PC-9 (cell line): Measurements from ENCODE around the gene PPP1R9B. TPM values are rescaled to one million over a fixed set of nuclear protein-coding genes. Genes with fewer than 3 reads are reported as not detected.

Experiments used
- BruUV-seq: library from RNA; stranded (reverse); fragments of 400-500 nt; replicated peaks from 2 replicates; lab custom pipeline; 2021; lab: Mats Ljungman, UMichigan
- CTCF ChIA-PET: fragments of 300-600 bp; sonication (Branson Sonifier 250); formaldehyde crosslinking; loops from one replicate; lab custom pipeline; 2022; ENCODE audit warnings: antibody characterized with exemption; lab: Charles Lee
- POLR2A ChIA-PET: fragments of 300-600 bp; sonication (Branson Sonifier 250); formaldehyde crosslinking; loops from one replicate; lab custom pipeline; 2022; ENCODE audit warnings: antibody characterized with exemption; ENCODE audit not compliant: unreplicated experiment; lab: Charles Lee
- DNase-seq, 2 experiments: peaks; one replicate each; pipeline versions ENCODE4 v3.0.0 to v3.0.0-alpha.2; 2015 to 2022; ENCODE audit warnings: mixed read lengths in 1 of 2
- H2AFZ ChIP-seq: fragments of 200-600 bp; sonication (generic); 2 replicates; pipeline ENCODE4 v1.8.1; 2017; ENCODE audit warnings: antibody characterized with exemption
- H3F3A ChIP-seq: fragments of 200-600 bp; sonication (generic); 2 replicates; pipeline ENCODE4 v1.8.1; 2017; ENCODE audit warnings: antibody characterized with exemption, mild to moderate bottlenecking, low read depth; ENCODE audit not compliant: insufficient read depth
- H3K27ac ChIP-seq: fragments of 200-600 bp; sonication (generic); 2 replicates; pipeline ENCODE4 v1.6.1; 2016; ENCODE audit warnings: mixed run types
- H3K27me3 ChIP-seq: fragments of 200-600 bp; sonication (generic); 2 replicates; pipeline ENCODE4 v1.6.1; 2016; ENCODE audit warnings: low read depth, mixed run types; ENCODE audit not compliant: insufficient read depth
- H3K36me3 ChIP-seq: fragments of 200-600 bp; sonication (generic); 2 replicates; pipeline ENCODE4 v1.6.1; 2016; ENCODE audit warnings: low read depth, mixed run types
- H3K4me1 ChIP-seq: fragments of 200-600 bp; sonication (generic); replicated peaks from 2 replicates; pipeline ENCODE4 v1.6.1; 2016; ENCODE audit warnings: mixed run types; ENCODE audit not compliant: insufficient read depth
- H3K4me2 ChIP-seq: fragments of 200-600 bp; sonication (generic); 2 replicates; pipeline ENCODE4 v1.6.1; 2017; ENCODE audit warnings: mixed run types
- H3K4me3 ChIP-seq: fragments of 200-600 bp; sonication (generic); 2 replicates; pipeline ENCODE4 v1.6.1; 2016; ENCODE audit warnings: mixed run types
- H3K79me2 ChIP-seq: fragments of 200-600 bp; sonication (generic); 2 replicates; pipeline ENCODE4 v1.6.1; 2017; ENCODE audit warnings: low read depth, mixed run types
- H3K9me2 ChIP-seq: fragments of 200-600 bp; sonication (generic); 2 replicates; pipeline ENCODE4 v1.8.1; 2017; ENCODE audit warnings: mild to moderate bottlenecking; ENCODE audit not compliant: insufficient read depth
- H3K9me3 ChIP-seq: fragments of 200-600 bp; sonication (generic); 2 replicates; pipeline ENCODE4 v1.8.1; 2016; ENCODE audit warnings: low read depth; ENCODE audit not compliant: insufficient read depth
- H4K20me1 ChIP-seq: fragments of 200-600 bp; sonication (generic); 2 replicates; pipeline ENCODE4 v1.8.1; 2017; ENCODE audit not compliant: insufficient read depth
- EZH2 ChIP-seq: fragments of 200-600 bp; sonication (generic); IDR thresholded peaks from 2 replicates; pipeline ENCODE4 v1.8.0; 2017; ENCODE audit warnings: antibody characterized with exemption, low read depth
- intact Hi-C: fragments of 100-400 bp; cut with micrococcal nuclease; formaldehyde crosslinking; loops from one replicate; pipeline ENCODE4 v1.10.0; 2022; ENCODE audit not compliant: unreplicated experiment
- total RNA-seq: library from RNA; stranded (reverse); gene quantifications from 2 replicates; pipeline ENCODE4 v1.2.3, GENCODE V29; 2021
- TF ChIP-seq, protein P1 (sequence below): fragments of 200-600 bp; sonication (generic); conservative IDR thresholded peaks from 2 replicates; pipeline ENCODE4 v1.6.1; 2017; ENCODE audit warnings: mixed run types, antibody characterized with exemption, mild to moderate bottlenecking, moderate library complexity

Gene PPP1R9B
- total RNA-seq, 1 experiment from 2014 or later, result 35.8 TPM

DNA sequence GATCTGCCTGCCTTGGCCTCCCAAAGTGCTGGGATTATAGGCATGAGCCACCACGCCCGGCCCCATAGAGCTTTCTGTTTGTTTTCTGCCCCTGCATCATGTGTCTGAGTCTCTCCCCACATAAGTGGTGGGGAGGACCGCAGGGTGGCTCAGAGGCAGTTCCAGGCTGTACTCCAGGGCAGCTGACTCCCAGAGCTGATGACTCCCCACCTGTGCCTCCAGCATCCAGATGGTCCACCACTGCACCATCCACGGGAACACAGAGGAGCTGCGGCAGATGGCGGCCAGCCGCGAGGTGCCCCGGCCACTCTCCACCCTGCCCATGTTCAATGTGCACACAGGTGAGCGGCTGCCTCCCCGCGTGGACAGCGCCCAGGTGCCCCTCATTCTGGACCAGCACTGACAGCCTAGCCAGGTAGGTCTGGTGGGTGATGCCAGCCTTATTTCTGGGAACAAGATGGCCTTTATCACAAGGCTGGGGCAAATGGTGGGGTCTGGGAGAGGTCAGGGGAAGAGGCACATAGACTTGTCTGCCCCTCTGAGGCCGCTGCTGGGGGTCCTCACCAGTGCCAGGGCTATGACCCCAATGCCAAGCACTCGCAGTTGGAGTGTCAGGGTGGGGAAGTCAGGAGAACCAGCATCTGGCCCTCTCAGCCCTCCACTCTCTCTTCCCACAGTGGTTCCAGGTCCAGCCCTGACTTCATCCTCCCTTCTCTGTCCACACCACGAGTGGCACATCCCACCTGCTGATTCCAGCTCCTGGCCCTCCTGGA is 24.7 kb upstream of the PPP1R9B start:
- POLR2A ChIA-PET, result no interaction called here
- TF ChIP-seq, protein P1, sequence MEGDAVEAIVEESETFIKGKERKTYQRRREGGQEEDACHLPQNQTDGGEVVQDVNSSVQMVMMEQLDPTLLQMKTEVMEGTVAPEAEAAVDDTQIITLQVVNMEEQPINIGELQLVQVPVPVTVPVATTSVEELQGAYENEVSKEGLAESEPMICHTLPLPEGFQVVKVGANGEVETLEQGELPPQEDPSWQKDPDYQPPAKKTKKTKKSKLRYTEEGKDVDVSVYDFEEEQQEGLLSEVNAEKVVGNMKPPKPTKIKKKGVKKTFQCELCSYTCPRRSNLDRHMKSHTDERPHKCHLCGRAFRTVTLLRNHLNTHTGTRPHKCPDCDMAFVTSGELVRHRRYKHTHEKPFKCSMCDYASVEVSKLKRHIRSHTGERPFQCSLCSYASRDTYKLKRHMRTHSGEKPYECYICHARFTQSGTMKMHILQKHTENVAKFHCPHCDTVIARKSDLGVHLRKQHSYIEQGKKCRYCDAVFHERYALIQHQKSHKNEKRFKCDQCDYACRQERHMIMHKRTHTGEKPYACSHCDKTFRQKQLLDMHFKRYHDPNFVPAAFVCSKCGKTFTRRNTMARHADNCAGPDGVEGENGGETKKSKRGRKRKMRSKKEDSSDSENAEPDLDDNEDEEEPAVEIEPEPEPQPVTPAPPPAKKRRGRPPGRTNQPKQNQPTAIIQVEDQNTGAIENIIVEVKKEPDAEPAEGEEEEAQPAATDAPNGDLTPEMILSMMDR, result no peak
- TF ChIP-seq EZH2, result no peak
- H3F3A ChIP-seq, result peaks cover 37% of the 10 kb centered on the region
- H3K36me3 ChIP-seq, result no peaks in the 10 kb centered on the region
- DNase-seq, result no peak
- CTCF ChIA-PET, result interaction anchor here (0.6 kb wide), 1 partner anchor 58 kb away, joined by 3 read pairs; no protein-coding TSS in a partner anchor
- H3K4me3 ChIP-seq, result no peak overlapping the region
- BruUV-seq, result no TSS peak
- H3K27ac ChIP-seq, result no peak overlapping the region
- H3K27me3 ChIP-seq, result no peaks in the 10 kb centered on the region
- no peak overlapping the region for H3K4me2 ChIP-seq
- no peaks in the 10 kb centered on the region for H3K9me2 ChIP-seq
- H2AFZ ChIP-seq, result no peak overlapping the region
- H3K79me2 ChIP-seq, result no peaks in the 10 kb centered on the region
- H4K20me1 ChIP-seq, result no peaks in the 10 kb centered on the region
- intact Hi-C loops, result no loop called here
- no peaks in the 10 kb centered on the region for H3K9me3 ChIP-seq
- H3K4me1 ChIP-seq, result peaks cover 33% of the 10 kb centered on the region

DNA sequence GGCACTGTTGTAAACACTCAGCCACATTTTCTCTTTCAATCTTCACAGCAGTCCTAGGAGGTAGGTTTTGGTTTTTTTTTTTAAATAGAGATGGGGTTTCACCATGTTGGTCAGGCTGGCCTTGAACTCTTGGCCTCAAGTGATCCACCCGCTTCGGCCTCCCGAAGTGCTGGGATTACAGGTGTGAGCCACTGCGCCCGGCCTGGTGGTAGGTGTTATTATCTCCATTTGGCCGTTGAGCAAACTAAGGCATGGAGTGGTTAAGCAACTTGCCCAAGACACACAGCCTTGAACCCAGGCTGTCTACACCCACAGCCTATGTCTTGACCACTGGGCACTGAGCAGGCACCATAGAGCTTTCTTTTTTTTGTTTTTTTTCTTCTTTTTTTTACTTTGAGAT is 24.0 kb upstream of the PPP1R9B start:
- CTCF ChIA-PET, result interaction anchor here (0.6 to 1.2 kb wide), 2 partner anchors 20 to 57 kb away, joined by 3 read pairs; no protein-coding TSS in a partner anchor
- H2AFZ ChIP-seq, result no peak overlapping the region
- H3K27ac ChIP-seq, result no peak overlapping the region
- POLR2A ChIA-PET, result no interaction called here
- no peak for DNase-seq
- no peaks in the 10 kb centered on the region for H4K20me1 ChIP-seq
- H3K9me2 ChIP-seq, result no peaks in the 10 kb centered on the region
- no peaks in the 10 kb centered on the region for H3K27me3 ChIP-seq
- intact Hi-C loops, result no loop called here
- H3K4me3 ChIP-seq, result no peak overlapping the region
- H3F3A ChIP-seq, result peaks cover 44% of the 10 kb centered on the region
- no TSS peak for BruUV-seq
- no peak for TF ChIP-seq EZH2
- TF ChIP-seq, protein P1, result no peak
- H3K79me2 ChIP-seq, result no peaks in the 10 kb centered on the region
- H3K4me2 ChIP-seq, result no peak overlapping the region
- peaks cover 39% of the 10 kb centered on the region for H3K4me1 ChIP-seq
- no peaks in the 10 kb centered on the region for H3K36me3 ChIP-seq
- H3K9me3 ChIP-seq, result no peaks in the 10 kb centered on the region

DNA sequence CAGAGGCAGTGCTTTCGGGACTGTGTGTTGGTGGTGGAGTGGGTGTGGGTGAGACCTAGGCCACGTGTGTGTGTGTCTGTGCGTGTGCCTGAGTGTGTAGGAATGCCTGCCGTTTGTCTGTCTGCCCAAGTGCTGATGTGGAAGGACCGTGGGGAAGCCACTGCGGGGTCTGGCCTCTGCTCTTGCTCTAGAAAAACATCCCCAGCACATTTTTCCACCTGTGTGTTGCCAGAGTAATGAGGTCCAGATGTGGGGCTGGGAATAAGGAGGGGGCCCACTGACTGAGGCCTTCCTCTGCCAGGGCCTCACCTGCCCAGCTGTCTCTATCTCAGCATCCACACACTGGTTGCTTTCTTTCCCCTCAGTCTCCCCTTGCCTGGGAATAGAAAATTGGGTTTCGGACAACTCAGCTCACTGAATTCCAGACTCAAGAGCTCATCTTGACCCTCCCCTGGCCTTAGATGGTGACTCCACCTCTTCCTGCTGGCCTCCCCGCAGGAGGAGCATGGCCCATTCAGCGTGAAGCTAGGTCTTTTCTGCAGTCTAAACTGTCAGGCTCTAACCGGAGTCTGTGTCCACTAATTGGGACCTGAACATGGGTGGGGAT is 23.0 kb upstream of the PPP1R9B start:
- intact Hi-C loops, result loop anchor here (1.0 kb wide), 1 partner anchor 25 kb away; no protein-coding TSS in a partner anchor
- ChIA-PET POLR2A (interaction anchor here (0.7 kb wide), 2 partner anchors 17 to 693 kb away, joined by 3 to 4 read pairs; partner anchors contain the start of gene TOB1), CTCF (interaction anchor here (1.2 kb wide), 1 partner anchor 19 kb away, joined by 3 read pairs; no protein-coding TSS in a partner anchor)
- Histone ChIP-seq H3K27me3 (no peaks in the 10 kb centered on the region), H3F3A (peaks cover 36% of the 10 kb centered on the region), H3K9me2 (no peaks in the 10 kb centered on the region), H3K27ac (0 out of 2 replicates have a peak overlapping the region, but pooled peaks have one; percentile 20), H3K4me1 (peaks cover 32% of the 10 kb centered on the region), H3K9me3 (no peaks in the 10 kb centered on the region), H3K36me3 (no peaks in the 10 kb centered on the region), H3K4me2 (no peak overlapping the region), H3K4me3 (no peak overlapping the region), H2AFZ (no peak overlapping the region), H3K79me2 (no peaks in the 10 kb centered on the region), H4K20me1 (no peaks in the 10 kb centered on the region)
- peak in 1 of 2 experiments; percentile 54 for DNase-seq
- no TSS peak for BruUV-seq
- TF ChIP-seq EZH2, result no peak
- TF ChIP-seq, protein P1, result no peak
